HG03097 (cell line): Measurements from ENCODE around the gene CA12.

ENCODE experiments used
- ATAC-seq: cut with Tn5 transposase; IDR thresholded peaks from one replicate; pipeline ENCODE4 v1.9.1; 2021; ENCODE audit not compliant: unreplicated experiment, low FRiP score

CA12 gene

GRCh38 chr15:63402498-63403253 is 21.0 kb upstream of the CA12 start:
- no peak for ATAC-seq

DNA sequence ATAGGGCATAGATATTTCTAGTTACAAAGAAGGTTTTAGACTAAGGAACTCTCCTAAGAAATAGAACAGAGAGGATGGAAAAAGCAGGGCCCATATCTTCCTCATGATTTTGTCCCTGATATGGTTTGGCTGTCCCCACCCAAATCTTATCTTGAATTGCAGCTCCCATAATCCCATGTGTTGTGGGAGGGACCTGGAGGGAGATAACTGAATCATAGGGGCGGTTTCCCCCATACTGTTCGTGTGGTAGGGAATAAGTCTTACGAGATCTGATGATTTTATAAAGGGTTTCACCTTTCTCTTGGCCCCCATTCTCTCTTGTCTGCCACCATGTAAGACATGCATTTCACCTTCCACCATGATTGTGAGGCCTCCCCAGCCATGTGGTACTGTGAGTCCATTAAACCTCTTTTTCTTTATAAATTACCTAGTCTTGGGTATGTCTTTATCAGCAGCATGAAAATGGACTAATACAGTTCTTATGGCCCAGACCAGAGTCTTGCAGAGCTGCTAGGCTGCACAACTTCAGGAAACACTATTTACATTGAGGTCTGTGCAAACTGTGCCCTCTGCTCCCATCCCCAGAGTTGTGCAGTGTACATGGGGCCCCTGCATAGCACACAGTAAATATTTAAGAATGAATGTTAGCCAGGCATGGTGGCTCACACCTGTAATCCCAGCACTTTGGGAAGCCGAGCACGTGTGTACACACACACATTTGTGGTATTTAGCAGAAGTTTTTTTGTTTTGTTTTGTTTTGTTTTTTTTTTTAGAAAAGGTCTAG is 20.3 kb upstream of the CA12 start:
- ATAC-seq = no peak

DNA sequence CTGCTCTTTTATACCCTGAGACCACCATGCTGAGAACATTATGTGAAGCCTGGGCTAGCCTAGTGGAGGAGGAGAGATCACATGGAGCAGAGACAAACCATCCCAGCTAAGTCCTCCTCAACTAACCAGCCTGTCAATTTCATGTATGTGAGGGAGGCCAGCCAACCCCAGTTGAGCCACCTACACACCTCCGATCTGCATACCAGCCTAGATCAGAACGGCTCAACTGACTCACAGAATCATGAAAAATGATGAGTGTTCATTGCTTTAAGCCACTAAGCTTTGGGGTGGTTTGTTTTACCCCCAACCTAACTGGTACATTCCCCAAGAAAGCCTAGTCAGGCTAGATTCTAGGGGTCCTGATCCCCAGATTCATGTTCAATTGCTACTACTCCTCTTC is 19.4 kb upstream of the CA12 start:
- ATAC-seq = no peak

- no peak for ATAC-seq
These were observed 16.8 kb upstream of the CA12 start for GRCh38 chr15:63398456-63398855.

GRCh38 chr15:63396152-63396928 is 14.7 kb upstream of the CA12 start:
- no peak for ATAC-seq

- ATAC-seq = no peak
These were observed 14.1 kb upstream of the CA12 start for GRCh38 chr15:63395730-63396151.

- no peak for ATAC-seq
These were observed 10.8 kb upstream of the CA12 start for GRCh38 chr15:63392361-63393009.

DNA sequence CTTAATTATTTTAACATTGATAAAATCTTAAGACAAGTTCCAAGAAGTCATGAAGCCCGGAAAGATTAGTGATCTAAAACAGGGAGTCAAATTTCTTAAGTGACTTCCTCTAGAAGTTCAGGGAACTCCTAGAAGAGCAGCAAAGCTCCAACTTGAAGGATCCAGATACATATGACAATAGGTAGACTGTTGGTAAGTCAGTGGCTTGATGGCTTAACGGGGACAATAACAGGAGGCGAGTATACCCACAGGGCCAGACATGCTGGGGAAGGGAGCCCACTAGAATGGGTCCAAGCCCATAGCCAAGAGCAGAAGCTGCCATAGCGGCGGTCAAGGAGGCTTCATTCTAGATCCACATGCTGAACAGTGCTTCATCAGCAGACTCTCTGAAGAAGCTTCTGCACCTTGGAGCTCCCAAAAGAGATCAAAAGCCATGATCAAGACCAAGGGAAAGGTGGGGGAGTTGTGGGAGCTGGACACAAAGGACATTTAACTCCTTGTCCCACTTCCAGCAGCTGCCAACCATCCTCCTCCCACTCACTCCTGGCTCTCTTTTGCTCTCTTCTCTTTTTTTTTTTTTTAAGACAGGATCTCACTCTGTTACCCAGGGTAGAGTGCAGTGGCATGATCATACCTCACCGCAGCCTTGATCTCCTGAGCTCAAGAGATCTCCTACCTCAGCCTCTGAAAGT is 10.2 kb upstream of the CA12 start:
- no peak for ATAC-seq

GRCh38 chr15:63390689-63391088 is 9.0 kb upstream of the CA12 start:
- no peak for ATAC-seq

DNA sequence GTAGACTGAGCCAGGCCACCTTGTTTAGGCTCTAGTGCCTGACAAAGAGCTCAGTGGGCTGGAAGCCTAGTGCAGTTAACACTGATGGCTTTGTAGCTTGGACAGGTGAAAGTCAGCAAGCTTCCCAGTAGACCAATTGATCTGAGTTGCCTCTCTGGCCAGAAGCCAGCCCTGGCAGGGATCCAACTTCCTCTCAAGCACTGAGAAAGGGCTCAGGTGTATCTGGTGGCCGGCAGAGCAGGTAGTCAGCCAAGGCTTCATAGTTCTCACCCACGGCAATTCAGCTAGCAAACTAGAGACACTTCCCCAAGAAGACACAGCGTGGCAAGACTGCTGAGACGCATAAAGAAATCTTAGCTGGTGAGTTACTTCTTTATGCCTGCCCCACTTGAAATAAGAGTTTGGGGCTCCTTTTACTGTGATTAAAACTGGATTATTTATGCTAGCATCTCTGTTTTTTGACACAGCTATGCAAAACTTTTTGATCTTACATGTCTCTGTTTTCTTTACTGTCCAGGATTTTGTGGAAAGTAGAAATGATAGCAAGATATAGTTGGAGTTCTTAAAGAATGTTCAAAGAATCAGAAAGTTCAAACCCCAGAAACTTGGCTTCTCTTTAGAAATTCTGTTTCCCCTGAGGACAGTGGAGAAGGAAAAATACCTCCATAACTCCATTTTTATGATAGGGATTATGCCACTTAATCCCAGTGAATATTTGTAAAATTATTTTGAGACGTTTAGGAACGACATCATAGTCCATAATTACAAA is 8.4 kb upstream of the CA12 start:
- no peak for ATAC-seq

DNA sequence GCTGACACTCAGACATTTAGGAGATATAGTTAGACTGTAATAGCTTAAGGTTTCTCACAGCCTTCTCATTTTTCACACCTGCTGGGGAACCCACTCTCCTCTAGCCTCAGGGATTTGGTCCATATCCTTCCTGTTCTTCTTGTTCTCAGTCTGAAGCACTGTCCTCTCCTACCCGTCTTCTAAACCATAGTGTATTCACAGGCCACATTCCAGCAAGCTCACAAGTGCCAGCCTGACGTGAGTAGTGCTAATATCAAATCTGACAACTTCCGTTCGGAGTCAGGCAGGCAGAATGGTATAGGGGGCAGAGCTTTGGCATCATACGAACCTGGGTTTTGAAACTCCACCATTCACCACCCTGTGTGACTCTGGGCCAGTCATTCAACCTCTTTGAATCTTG is 6.9 kb upstream of the CA12 start:
- no peak for ATAC-seq

GRCh38 chr15:63387748-63388493 is 6.3 kb upstream of the CA12 start:
- ATAC-seq = no peak

GRCh38 chr15:63385911-63386531 is 4.4 kb upstream of the CA12 start:
- ATAC-seq = no peak

GRCh38 chr15:63384906-63385305 is 3.3 kb upstream of the CA12 start:
- ATAC-seq = no peak

- no peak for ATAC-seq
These were observed 1.5 kb upstream of the CA12 start for GRCh38 chr15:63382966-63383710.

- ATAC-seq = no peak
These were observed 801 bp downstream of the CA12 start for GRCh38 chr15:63380808-63381282.

GRCh38 chr15:63380151-63380807 is 1.4 kb downstream of the CA12 start:
- ATAC-seq = no peak
